ENCODE data around the gene LURAP1L.

GRCh38 chr9:12817702-12818101 lies 42.9 kb downstream of the LURAP1L start:
- no peak for TF ChIP-seq POLR2AphosphoS5 (IDR thresholded peaks at IDR 0.05; ENCODE audit: low read depth, low read length)
- TF ChIP-seq POLR2A (IDR thresholded peaks at IDR 0.05; ENCODE audit: low read depth, low read length), result no peak

All from GM12892 (cell line).